Stimulated activated CD8-positive, alpha-beta memory T cell treated with anti-CD3 and anti-CD28 coated beads, Interleukin-4, amount 100 ng/mL, for 24 hours (primary cell): Measurements from ENCODE around the gene PRXL2C.

ENCODE experiments used
- DNase-seq: peaks from one replicate; pipeline ENCODE4 v3.0.0-alpha.2; 2020; ENCODE audit warnings: low read depth

Gene PRXL2C

DNA sequence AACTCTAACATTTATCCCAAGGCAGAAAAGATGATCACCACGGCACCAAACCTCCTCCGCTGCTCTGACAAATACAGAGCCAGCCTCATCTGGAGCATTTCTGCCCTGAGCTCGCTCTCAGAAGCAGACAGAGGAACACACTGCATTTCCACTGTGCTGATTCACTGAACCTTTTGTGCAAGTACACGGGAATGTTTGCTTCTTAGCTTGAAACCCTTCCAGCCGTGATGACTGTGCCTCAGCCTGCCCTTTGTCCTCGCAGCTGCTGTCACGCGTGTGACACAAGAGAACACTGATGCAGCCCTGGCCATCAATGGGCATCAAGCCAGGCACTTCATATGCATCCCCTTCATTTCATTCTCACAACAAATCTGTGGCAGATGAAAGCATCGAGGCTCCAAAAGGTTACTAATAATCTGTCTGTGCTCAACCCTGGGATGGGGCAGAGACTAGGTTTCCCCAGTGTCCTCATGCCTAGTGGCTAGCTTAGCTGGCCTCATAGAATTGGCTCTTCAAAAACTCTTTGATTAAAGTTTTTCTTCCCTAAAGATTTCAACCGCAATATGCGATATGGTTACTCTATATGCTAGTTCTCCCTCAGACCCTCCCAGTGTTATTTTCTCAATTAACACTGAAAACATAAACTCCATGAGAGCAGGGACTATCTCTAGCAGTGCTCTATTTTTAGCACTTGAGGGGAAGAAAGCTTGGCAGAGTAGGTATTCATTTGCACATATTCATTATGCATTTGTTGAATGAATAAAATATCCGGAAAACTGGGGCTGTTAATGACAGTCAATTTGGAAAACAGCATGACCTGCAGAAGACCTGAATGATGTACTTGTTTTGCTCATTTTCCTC lies 42.8 kb downstream of the PRXL2C start:
- DNase-seq, result no peak

DNA sequence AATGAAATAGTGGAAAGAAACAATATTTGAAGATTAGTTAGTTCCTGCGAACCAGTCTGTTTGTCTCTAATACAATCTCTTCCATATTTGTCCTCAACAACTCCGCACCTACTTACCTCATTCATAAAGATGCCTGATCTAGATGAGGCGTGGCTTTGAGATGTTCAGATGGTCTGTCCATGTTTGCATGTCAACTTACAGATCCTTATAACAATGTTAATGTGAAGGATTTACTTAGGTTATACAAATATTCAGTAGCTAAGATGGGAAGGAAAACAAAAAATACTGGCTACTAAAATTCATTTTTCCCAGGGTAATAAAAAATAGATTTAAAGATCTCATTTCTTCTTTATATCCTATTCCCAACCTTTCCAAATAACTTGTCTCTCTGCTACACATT lies 43.8 kb downstream of the PRXL2C start:
- DNase-seq, result no peak

DNA sequence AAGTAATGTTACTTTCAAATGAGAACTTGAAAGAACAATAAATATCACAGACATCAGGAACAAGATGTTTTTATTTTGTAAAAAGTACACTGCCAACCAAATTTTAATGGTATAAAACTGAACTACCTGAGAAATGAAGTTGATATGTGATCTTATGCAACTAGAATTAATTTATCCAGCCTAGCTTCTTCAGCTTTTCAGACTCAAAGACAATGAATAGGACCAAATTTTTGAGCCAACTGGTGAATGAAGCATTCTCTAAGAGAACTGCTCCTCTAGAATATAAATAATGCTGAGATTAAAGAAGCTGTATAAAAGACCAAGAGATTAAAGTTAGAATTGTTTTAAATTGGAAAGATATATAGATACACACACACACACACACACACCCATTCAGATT lies 45.4 kb downstream of the PRXL2C start:
- no peak for DNase-seq

DNA sequence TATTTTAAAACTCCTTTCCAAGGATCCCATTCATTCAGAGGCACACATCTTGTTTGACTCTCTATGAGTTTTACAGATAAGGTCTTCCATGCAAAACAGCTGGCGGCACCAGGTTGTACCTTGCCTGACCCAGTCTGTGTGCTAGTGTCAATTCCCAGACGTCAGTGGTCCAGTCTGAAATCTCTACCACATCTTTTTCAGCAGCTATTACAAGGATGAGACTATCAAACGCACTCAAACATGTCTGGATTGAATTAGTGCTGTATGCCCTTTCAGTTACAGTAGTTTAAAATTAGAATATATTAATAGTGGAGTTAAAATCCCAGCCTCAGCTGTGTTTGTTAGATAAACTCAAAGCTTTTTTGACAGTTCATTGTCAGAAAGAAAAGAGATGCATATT lies 47.1 kb downstream of the PRXL2C start:
- DNase-seq, result no peak

DNA sequence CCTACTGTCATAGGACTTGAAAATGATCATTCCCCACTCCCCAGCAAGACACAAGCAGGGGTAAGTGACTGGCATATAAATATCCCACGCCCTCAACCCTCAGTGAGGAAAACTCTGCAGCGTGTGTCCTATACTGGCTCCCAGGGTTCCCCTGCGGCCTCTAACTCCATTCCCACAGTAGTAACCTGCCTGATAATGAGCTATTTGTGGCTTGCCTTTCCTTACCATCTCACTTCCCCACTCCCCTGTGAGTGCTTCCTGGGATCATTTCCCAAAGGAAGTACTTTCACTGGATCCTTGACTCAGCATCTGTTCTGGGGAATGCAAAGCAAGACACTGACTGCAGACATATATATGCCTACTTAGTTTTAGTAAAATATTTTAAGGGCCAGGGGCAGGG lies 49.8 kb downstream of the PRXL2C start:
- DNase-seq, result no peak

DNA sequence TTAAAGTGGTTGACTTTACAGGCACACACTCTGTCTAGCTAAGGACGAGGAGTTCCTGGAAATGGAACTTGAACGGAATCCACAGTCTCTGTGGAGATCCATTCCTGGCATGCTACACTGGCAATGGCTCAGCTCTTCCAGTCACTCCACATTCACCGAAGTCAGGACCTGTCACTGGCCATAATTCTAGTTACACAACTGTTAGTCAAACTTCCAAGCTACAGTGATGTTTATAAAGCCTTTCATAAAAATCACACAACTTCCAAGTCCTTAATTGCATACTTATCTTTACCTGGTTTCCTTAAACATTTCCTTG lies 51.2 kb downstream of the PRXL2C start:
- no peak for DNase-seq

DNA sequence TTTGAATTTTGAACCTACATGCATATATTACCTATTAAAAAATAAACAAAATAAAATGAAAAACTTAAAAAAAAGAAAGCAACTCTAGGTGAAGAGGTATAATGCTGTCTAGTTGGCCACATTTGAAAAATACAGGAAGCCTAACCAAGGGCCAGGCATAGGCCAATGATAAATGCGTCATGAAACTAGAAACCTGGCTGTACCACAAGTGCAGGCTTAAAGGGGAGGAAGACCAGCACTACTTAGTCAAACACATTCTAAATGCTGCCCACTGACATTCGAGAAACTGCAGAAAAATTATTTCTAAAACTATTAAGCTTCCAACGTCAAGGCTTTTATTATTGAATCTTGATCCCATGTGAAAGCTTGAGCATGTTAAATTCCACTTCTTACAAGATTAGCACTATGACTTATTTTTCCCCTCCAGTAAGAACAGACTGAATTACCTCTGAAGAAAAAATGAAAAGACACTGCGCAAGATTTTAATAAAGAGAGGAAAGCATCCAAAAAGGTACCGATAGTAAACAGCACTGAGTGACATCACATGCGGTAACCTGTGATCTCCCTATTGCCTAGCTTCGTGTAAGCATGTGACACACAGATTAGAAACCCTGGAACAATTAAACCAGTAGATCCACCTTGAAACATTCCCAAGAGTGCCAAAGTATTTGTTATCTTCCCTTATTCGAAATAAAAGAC lies 51.7 kb downstream of the PRXL2C start:
- DNase-seq, result no peak

DNA sequence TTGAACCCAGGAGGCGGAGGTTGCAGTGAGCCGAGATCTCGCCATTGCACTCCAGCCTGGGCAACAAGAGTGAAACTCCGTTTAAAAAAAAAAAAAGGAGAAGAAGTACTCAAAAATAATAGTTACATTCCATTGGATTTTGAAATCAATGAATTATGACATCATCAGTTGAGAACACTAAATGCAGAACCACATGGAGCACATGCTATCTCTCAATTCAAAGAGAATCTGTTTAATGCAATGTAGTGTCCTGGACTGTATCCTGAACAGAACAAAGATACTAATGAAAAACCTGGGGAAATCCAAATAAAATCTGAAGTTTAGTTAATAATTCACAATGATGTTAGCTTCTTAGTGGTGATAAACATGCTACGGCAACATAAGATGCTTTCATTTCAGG lies 55.8 kb downstream of the PRXL2C start:
- DNase-seq, result no peak

DNA sequence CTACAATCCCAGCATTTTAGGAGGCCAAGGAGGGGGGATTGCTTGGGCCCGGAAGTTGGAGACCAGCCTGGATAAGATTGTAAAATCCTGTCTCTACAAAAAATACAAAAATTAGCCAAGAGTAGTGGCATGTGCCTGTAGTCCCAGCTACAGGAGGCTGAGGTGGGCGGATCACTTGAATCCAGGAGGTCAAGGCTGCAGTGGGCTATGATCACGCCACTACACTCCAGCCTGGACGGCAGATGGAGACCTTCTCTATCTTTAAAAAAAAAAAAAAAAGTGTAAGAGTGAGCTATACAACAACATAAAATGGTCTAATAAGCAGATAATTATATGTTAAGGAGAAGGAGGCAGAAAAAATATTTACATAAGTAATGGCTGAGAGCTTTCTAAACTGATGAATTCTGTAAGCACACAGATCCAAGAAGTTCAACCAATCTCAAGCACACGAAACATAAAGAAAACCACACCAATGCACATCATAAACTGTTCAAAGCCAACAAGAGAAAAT lies 58.5 kb downstream of the PRXL2C start:
- DNase-seq, result no peak
